Measurements from ENCODE around the gene TSSC4.

DNA sequence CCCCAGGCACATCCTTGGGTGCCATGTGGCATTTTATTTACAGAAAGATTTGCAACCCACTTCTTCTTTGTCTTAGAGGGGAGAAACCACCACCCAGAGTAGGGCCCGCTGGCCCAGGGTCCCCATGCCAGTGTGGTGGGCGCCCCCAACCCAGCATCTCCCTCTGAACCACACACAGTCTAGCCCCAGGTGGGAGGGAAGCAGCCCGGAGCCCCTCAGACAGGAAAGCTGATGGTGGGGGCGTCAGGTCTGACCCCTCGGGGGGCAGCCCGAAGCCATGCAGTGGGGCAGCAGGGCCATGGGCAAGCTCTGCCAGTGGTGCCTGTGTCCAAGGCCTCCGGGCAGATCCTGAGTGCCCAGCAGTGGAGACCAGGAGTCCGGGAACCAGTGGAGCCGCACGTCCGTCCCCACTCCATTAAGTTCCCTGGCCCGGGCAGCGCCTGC, 32.1 kb downstream of the TSSC4 start:
- TF ChIP-seq EZH2 (IDR thresholded peaks at IDR 0.05; ENCODE audit: insufficient read depth, low read length) = no peak
- TF ChIP-seq, protein P1, sequence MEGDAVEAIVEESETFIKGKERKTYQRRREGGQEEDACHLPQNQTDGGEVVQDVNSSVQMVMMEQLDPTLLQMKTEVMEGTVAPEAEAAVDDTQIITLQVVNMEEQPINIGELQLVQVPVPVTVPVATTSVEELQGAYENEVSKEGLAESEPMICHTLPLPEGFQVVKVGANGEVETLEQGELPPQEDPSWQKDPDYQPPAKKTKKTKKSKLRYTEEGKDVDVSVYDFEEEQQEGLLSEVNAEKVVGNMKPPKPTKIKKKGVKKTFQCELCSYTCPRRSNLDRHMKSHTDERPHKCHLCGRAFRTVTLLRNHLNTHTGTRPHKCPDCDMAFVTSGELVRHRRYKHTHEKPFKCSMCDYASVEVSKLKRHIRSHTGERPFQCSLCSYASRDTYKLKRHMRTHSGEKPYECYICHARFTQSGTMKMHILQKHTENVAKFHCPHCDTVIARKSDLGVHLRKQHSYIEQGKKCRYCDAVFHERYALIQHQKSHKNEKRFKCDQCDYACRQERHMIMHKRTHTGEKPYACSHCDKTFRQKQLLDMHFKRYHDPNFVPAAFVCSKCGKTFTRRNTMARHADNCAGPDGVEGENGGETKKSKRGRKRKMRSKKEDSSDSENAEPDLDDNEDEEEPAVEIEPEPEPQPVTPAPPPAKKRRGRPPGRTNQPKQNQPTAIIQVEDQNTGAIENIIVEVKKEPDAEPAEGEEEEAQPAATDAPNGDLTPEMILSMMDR (IDR thresholded peaks at IDR 0.05; ENCODE audit: insufficient read depth, low read depth, low read length) = no peak
